Transverse colon (tissue), 4 donors: Measurements from ENCODE around the gene CHORDC1. TPM values are rescaled to one million over a fixed set of nuclear protein-coding genes. Genes with fewer than 3 reads are reported as not detected.
"Not testable (repeated sequence)": the region's sequence is repeated elsewhere in the genome, so short reads cannot be mapped to it uniquely, and the experiment has no call there.

ENCODE experiments used
- DNase-seq: peaks from one replicate; pipeline ENCODE4 v3.0.0-alpha.2; 2019
- H3K27ac ChIP-seq, 4 donors: fragments of 200-600 bp; sonication (generic); 2 replicates each; pipeline ENCODE4 v1.5.1; 2016 to 2018; ENCODE audit warnings: inconsistent platforms in 4 of 4
- H3K27me3 ChIP-seq: fragments of 200-600 bp; sonication (generic); 2 replicates; pipeline ENCODE4 v1.5.1; 2017; ENCODE audit warnings: inconsistent platforms
- H3K36me3 ChIP-seq, 4 donors: fragments of 200-600 bp; sonication (generic); 2 replicates each; pipeline ENCODE4 v1.5.1; 2017 to 2019; ENCODE audit warnings: inconsistent platforms in 4 of 4
- H3K4me1 ChIP-seq, 4 donors: fragments of 200-600 bp; sonication (generic); 2 replicates each; pipeline ENCODE4 v1.5.1; 2017 to 2020; ENCODE audit warnings: inconsistent platforms in 4 of 4
- H3K4me3 ChIP-seq, 4 donors: fragments of 200-600 bp; sonication (generic); 1 replicate in 1 of 4; 2 replicates in 3 of 4; pipeline versions ENCODE4 v1.5.1 to v1.6.1; 2017 to 2019; ENCODE audit warnings: inconsistent platforms in 4 of 4
- H3K9me3 ChIP-seq, 2 donors: fragments of 200-600 bp; sonication (generic); 2 replicates each; pipeline ENCODE4 v1.5.1; 2017 to 2019; ENCODE audit warnings: inconsistent platforms in 2 of 2
- CTCF ChIP-seq, 5 experiments: fragments of 200-600 bp in 3 of 5; fragments of 450-650 bp in 2 of 5; sonication (generic) in 3 of 5; IDR thresholded peaks; 1 replicate in 2 of 5; 2 replicates in 3 of 5; pipeline ENCODE4 v1.5.1; 2016 to 2017; ENCODE audit warnings: antibody characterized with exemption in 5 of 5, inconsistent platforms in 3 of 5, mild to moderate bottlenecking in 2 of 5, moderate library complexity in 1 of 5
- EP300 ChIP-seq: sonication (generic); formaldehyde crosslinking; IDR thresholded peaks from one replicate; pipeline ENCODE4 v1.6.1; 2017; ENCODE audit warnings: antibody characterized with exemption, low read depth
- POLR2A ChIP-seq: fragments of 450-650 bp; IDR thresholded peaks from one replicate; pipeline ENCODE4 v1.6.1; 2016; ENCODE audit warnings: antibody characterized with exemption, mild to moderate bottlenecking, moderate library complexity
- POLR2AphosphoS5 ChIP-seq, 3 donors: sonication (generic); formaldehyde crosslinking; IDR thresholded peaks; one replicate each; pipeline ENCODE4 v1.6.1; 2016; ENCODE audit warnings: antibody characterized with exemption in 3 of 3
- WGBS, 2 donors: methylation state at CpG; one replicate each; pipeline ENCODE4 v1.1.5; 2018; ENCODE audit warnings: low coverage in 1 of 2; 5-methylcytosine and 5-hydroxymethylcytosine counted together
- in situ Hi-C, 4 donors: fragments of 200-750 bp; cut with MboI; loops; one replicate each; pipeline versions ENCODE4 v1.15.0 to v1.15.1; 2017; ENCODE audit warnings: low sequenced_read_pairs in 3 of 4, low pct_ligation_motif_present in 1 of 4, low pct_unique_long_range_greater_than_20kb in 1 of 4
- intact Hi-C: fragments of 100-400 bp; cut with DNase I; formaldehyde crosslinking; loops from one replicate; pipeline ENCODE4 v1.15.1; 2023; ENCODE audit warnings: low total_unique reads
- total RNA-seq, 4 donors: library from RNA; depleted of rRNA; stranded (reverse); fragments of >200 nt; gene quantifications; one replicate each; pipeline ENCODE4 v1.1.0, GENCODE V29; 2016

Gene CHORDC1
- total RNA-seq, 4 donors from 2014 or later: 25.9 to 50.5 (median 32.0) TPM

GRCh38 chr11:90242894-90243416, 20.1 kb upstream of the CHORDC1 start:
- WGBS, 2 donors: 59 to 73% methylated on average over 7 of the region's 7 CpGs
- no peak overlapping the region for H3K27ac ChIP-seq
- in situ Hi-C loops (no loop called here), intact Hi-C loops (no loop called here)
- TF ChIP-seq POLR2A (no peak), EP300 (no peak), CTCF (IDR thresholded peaks at IDR 0.05) (no peak), POLR2AphosphoS5 (IDR thresholded peaks at IDR 0.05) (no peak)
- no peak for DNase-seq
- H3K27me3 ChIP-seq: no peaks in the 10 kb centered on the region
- H3K36me3 ChIP-seq: no peaks in the 10 kb centered on the region
- H3K4me3 ChIP-seq: no peak overlapping the region
- H3K4me1 ChIP-seq: no peaks in the 10 kb centered on the region
- H3K9me3 ChIP-seq: no peaks in the 10 kb centered on the region

- H3K27me3 ChIP-seq: no peaks in the 10 kb centered on the region
- H3K9me3 ChIP-seq: no peaks in the 10 kb centered on the region
- in situ Hi-C loops (no loop called here), intact Hi-C loops (no loop called here)
- H3K4me3 ChIP-seq: no peak overlapping the region
- no peaks in the 10 kb centered on the region for H3K4me1 ChIP-seq
- no peak overlapping the region for H3K27ac ChIP-seq
- TF ChIP-seq POLR2AphosphoS5 (IDR thresholded peaks at IDR 0.05) (no peak), CTCF (IDR thresholded peaks at IDR 0.05) (no peak), EP300 (no peak), POLR2A (no peak)
- H3K36me3 ChIP-seq: no peaks in the 10 kb centered on the region
- 77 to 88% methylated on average over 3 to 4 of the region's 4 CpGs for WGBS, 2 donors
- DNase-seq: no peak
These were observed 18.6 kb upstream of the CHORDC1 start for GRCh38 chr11:90241414-90241813.

DNA sequence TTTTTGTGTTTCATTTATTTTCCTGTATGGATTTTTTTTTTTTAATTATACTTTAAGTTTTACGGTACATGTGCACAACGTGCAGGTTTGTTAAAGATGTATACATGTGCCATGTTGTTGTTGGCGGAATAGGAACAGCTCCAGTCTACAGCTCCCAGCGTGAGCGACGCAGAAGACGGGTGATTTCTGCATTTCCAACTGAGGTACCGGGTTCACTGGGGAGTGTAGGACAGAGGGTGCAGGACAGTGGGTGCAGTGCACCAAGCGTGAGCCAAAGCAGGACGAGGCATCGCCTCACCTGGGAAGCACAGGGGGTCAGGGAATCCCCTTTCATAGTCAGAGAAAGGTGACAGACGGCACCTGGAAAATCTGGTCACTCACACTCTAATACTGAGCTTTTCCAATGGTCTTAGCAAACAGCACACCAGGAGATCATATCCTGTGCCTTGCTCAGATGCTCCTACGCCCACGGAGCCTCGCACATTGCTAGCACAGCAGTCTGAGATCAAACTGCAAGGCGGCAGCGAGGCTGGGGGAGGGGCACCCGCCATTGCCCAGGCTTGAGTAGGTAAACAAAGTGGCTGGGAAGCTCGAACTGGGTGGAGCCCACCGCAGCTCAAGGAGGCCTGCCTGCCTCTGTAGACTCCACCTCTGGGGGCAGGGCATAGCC, 17.3 kb upstream of the CHORDC1 start:
- H3K27me3 ChIP-seq, H3K4me3 ChIP-seq, DNase-seq, in situ Hi-C loops, H3K9me3 ChIP-seq, H3K4me1 ChIP-seq, intact Hi-C loops, H3K36me3 ChIP-seq, H3K27ac ChIP-seq: not testable (repeated sequence)
- WGBS, 2 donors: 84 to 95% methylated on average over 9 to 17 of the region's 20 CpGs

GRCh38 chr11:90237004-90237403, 14.2 kb upstream of the CHORDC1 start:
- Histone ChIP-seq H3K27me3 (no peaks in the 10 kb centered on the region), H3K4me1 (peaks cover 0 to 15% (median 3%) of the 10 kb centered on the region in 4 donors), H3K4me3 (no peak overlapping the region), H3K27ac (no peak overlapping the region), H3K9me3 (no peaks in the 10 kb centered on the region), H3K36me3 (no peaks in the 10 kb centered on the region)
- TF ChIP-seq POLR2A (no peak), POLR2AphosphoS5 (IDR thresholded peaks at IDR 0.05) (no peak), EP300 (no peak), CTCF (IDR thresholded peaks at IDR 0.05) (no peak)
- intact Hi-C loops (no loop called here), in situ Hi-C loops (no loop called here)
- no peak for DNase-seq
- WGBS, 2 donors: 73 to 83% methylated on average over 3 to 4 of the region's 4 CpGs

GRCh38 chr11:90235526-90235925, 12.7 kb upstream of the CHORDC1 start:
- no peak for TF ChIP-seq CTCF (IDR thresholded peaks at IDR 0.05)
- H3K27me3 ChIP-seq: no peaks in the 10 kb centered on the region
- H3K36me3 ChIP-seq: no peaks in the 10 kb centered on the region
- H3K4me3 ChIP-seq: no peak overlapping the region
- intact Hi-C loops: no loop called here
- H3K4me1 ChIP-seq: peaks cover 0 to 15% (median 3%) of the 10 kb centered on the region in 4 donors
- in situ Hi-C loops: no loop called here
- WGBS, 2 donors: 69 to 78% methylated on average over 3 to 4 of the region's 4 CpGs
- no peak for DNase-seq
- no peak overlapping the region for H3K27ac ChIP-seq
- H3K9me3 ChIP-seq: no peaks in the 10 kb centered on the region
